Activated naive CD8-positive, alpha-beta T cell treated with anti-CD3 and anti-CD28 coated beads for 36 hours (primary cell): ENCODE results near the gene IL12RB1. TPM values are rescaled to one million over a fixed set of nuclear protein-coding genes. Genes with fewer than 3 reads are reported as not detected.

Experiments used
- DNase-seq: peaks from one replicate; pipeline ENCODE4 v3.0.0; 2021
- H3K27ac Mint-ChIP-seq: one replicate; pipeline ENCODE4 v1.8.0; 2022; ENCODE audit warnings: mild to moderate bottlenecking, moderate library complexity, mixed read lengths
- H3K27me3 Mint-ChIP-seq: one replicate; pipeline ENCODE4 v1.8.0; 2022; ENCODE audit warnings: mild to moderate bottlenecking, mixed read lengths
- H3K36me3 Mint-ChIP-seq: one replicate; pipeline ENCODE4 v1.8.0; 2021; ENCODE audit warnings: mild to moderate bottlenecking, mixed read lengths
- H3K4me1 Mint-ChIP-seq: one replicate; pipeline ENCODE4 v1.8.0; 2021; ENCODE audit warnings: mixed read lengths
- H3K4me3 Mint-ChIP-seq: one replicate; pipeline ENCODE4 v1.8.0; 2022; ENCODE audit warnings: mild to moderate bottlenecking, moderate library complexity, mixed read lengths
- H3K9me3 Mint-ChIP-seq: one replicate; pipeline ENCODE4 v1.8.0; 2022; ENCODE audit warnings: mixed read lengths
- total RNA-seq, 2 experiments: library from RNA; stranded (reverse); gene quantifications; one replicate each; pipeline ENCODE4 v1.2.3, GENCODE V29; 2021

The IL12RB1 gene
- total RNA-seq, 2 experiments from 2014 or later = 26.5 to 26.9 TPM

- peaks cover 16% of the 10 kb centered on the region for H3K36me3 Mint-ChIP-seq
- DNase-seq = no peak
- peaks cover 51% of the 10 kb centered on the region for H3K4me1 Mint-ChIP-seq
- H3K9me3 Mint-ChIP-seq = peaks cover 3% of the 10 kb centered on the region
- peak overlapping the region; percentile 96 for H3K4me3 Mint-ChIP-seq
- H3K27me3 Mint-ChIP-seq = no peaks in the 10 kb centered on the region
- peak overlapping the region; percentile 99 for H3K27ac Mint-ChIP-seq
Observed at GRCh38 chr19:18085702-18086457, 854 bp downstream of the IL12RB1 start.

- Mint-ChIP-seq H3K9me3 (peaks cover 3% of the 10 kb centered on the region), H3K4me3 (peak overlapping the region; percentile 2), H3K27me3 (no peaks in the 10 kb centered on the region), H3K4me1 (peaks cover 33% of the 10 kb centered on the region), H3K27ac (no peak overlapping the region), H3K36me3 (peaks cover 19% of the 10 kb centered on the region)
- DNase-seq = no peak
Observed at GRCh38 chr19:18083929-18084684, 2.6 kb downstream of the IL12RB1 start.

GRCh38 chr19:18074192-18074591 is 12.5 kb downstream of the IL12RB1 start:
- no peak overlapping the region for H3K4me3 Mint-ChIP-seq
- no peaks in the 10 kb centered on the region for H3K9me3 Mint-ChIP-seq
- H3K4me1 Mint-ChIP-seq = peaks cover 8% of the 10 kb centered on the region
- H3K36me3 Mint-ChIP-seq = peaks cover 11% of the 10 kb centered on the region
- no peak for DNase-seq
- no peak overlapping the region for H3K27ac Mint-ChIP-seq
- no peaks in the 10 kb centered on the region for H3K27me3 Mint-ChIP-seq

- Mint-ChIP-seq H3K9me3 (no peaks in the 10 kb centered on the region), H3K36me3 (peaks cover 10% of the 10 kb centered on the region), H3K27ac (peak overlapping the region; percentile 17), H3K4me3 (no peak overlapping the region), H3K27me3 (no peaks in the 10 kb centered on the region), H3K4me1 (peaks cover 8% of the 10 kb centered on the region)
- no peak for DNase-seq
Observed at GRCh38 chr19:18073197-18073596, 13.5 kb downstream of the IL12RB1 start.

- Mint-ChIP-seq H3K4me1 (peaks cover 8% of the 10 kb centered on the region), H3K9me3 (no peaks in the 10 kb centered on the region), H3K36me3 (peaks cover 10% of the 10 kb centered on the region), H3K27ac (no peak overlapping the region), H3K4me3 (no peak overlapping the region), H3K27me3 (no peaks in the 10 kb centered on the region)
- DNase-seq = no peak
Observed at GRCh38 chr19:18072335-18072734, 14.4 kb downstream of the IL12RB1 start.

- no peak overlapping the region for H3K27ac Mint-ChIP-seq
- no peak for DNase-seq
- no peaks in the 10 kb centered on the region for H3K9me3 Mint-ChIP-seq
- peaks cover 12% of the 10 kb centered on the region for H3K36me3 Mint-ChIP-seq
- no peaks in the 10 kb centered on the region for H3K27me3 Mint-ChIP-seq
- H3K4me3 Mint-ChIP-seq = no peak overlapping the region
- H3K4me1 Mint-ChIP-seq = peaks cover 8% of the 10 kb centered on the region
Observed at GRCh38 chr19:18070181-18070580, 16.6 kb downstream of the IL12RB1 start.

GRCh38 chr19:18069383-18069782 is 17.4 kb downstream of the IL12RB1 start:
- peaks cover 8% of the 10 kb centered on the region for H3K4me1 Mint-ChIP-seq
- no peak overlapping the region for H3K4me3 Mint-ChIP-seq
- no peaks in the 10 kb centered on the region for H3K27me3 Mint-ChIP-seq
- no peaks in the 10 kb centered on the region for H3K9me3 Mint-ChIP-seq
- no peak overlapping the region for H3K27ac Mint-ChIP-seq
- no peak for DNase-seq
- H3K36me3 Mint-ChIP-seq = peaks cover 19% of the 10 kb centered on the region

- H3K4me3 Mint-ChIP-seq = no peak overlapping the region
- peaks cover 18% of the 10 kb centered on the region for H3K36me3 Mint-ChIP-seq
Observed at GRCh38 chr19:18068395-18068794, 18.3 kb downstream of the IL12RB1 start.

GRCh38 chr19:18065173-18065495 is 21.6 kb downstream of the IL12RB1 start:
- Mint-ChIP-seq H3K4me1 (no peaks in the 10 kb centered on the region), H3K27ac (no peak overlapping the region), H3K36me3 (peaks cover 15% of the 10 kb centered on the region), H3K27me3 (no peaks in the 10 kb centered on the region), H3K4me3 (no peak overlapping the region), H3K9me3 (no peaks in the 10 kb centered on the region)
- DNase-seq = no peak

More at GRCh38 chr19:18068395-18068794, 18.3 kb downstream of the IL12RB1 start:
- DNase-seq = no peak
- H3K27ac Mint-ChIP-seq = no peak overlapping the region
- H3K9me3 Mint-ChIP-seq = no peaks in the 10 kb centered on the region
- no peaks in the 10 kb centered on the region for H3K27me3 Mint-ChIP-seq
- peaks cover 4% of the 10 kb centered on the region for H3K4me1 Mint-ChIP-seq

GRCh38 chr19:18063463-18063862 is 23.3 kb downstream of the IL12RB1 start:
- Mint-ChIP-seq H3K36me3 (peaks cover 18% of the 10 kb centered on the region), H3K27ac (no peak overlapping the region), H3K4me1 (peaks cover 1% of the 10 kb centered on the region), H3K9me3 (no peaks in the 10 kb centered on the region), H3K4me3 (no peak overlapping the region), H3K27me3 (no peaks in the 10 kb centered on the region)
- DNase-seq = peak; percentile 16

GRCh38 chr19:18062028-18062427 is 24.7 kb downstream of the IL12RB1 start:
- no peak overlapping the region for H3K4me3 Mint-ChIP-seq
- no peaks in the 10 kb centered on the region for H3K27me3 Mint-ChIP-seq
- no peak overlapping the region for H3K27ac Mint-ChIP-seq
- peaks cover 9% of the 10 kb centered on the region for H3K4me1 Mint-ChIP-seq
- H3K9me3 Mint-ChIP-seq = no peaks in the 10 kb centered on the region
- DNase-seq = no peak
- peaks cover 18% of the 10 kb centered on the region for H3K36me3 Mint-ChIP-seq

GRCh38 chr19:18060472-18060871 is 26.3 kb downstream of the IL12RB1 start:
- Mint-ChIP-seq H3K27me3 (no peaks in the 10 kb centered on the region), H3K36me3 (peaks cover 14% of the 10 kb centered on the region), H3K27ac (no peak overlapping the region), H3K9me3 (no peaks in the 10 kb centered on the region), H3K4me3 (no peak overlapping the region), H3K4me1 (peaks cover 9% of the 10 kb centered on the region)
- DNase-seq = no peak

- H3K9me3 Mint-ChIP-seq = no peaks in the 10 kb centered on the region
- H3K27me3 Mint-ChIP-seq = no peaks in the 10 kb centered on the region
- H3K4me3 Mint-ChIP-seq = no peak overlapping the region
- no peak overlapping the region for H3K27ac Mint-ChIP-seq
- H3K4me1 Mint-ChIP-seq = peaks cover 9% of the 10 kb centered on the region
- no peak for DNase-seq
- H3K36me3 Mint-ChIP-seq = peaks cover 11% of the 10 kb centered on the region
Observed at GRCh38 chr19:18059902-18060301, 26.8 kb downstream of the IL12RB1 start.

GRCh38 chr19:18059297-18059696 is 27.4 kb downstream of the IL12RB1 start:
- Mint-ChIP-seq H3K27me3 (no peaks in the 10 kb centered on the region), H3K9me3 (no peaks in the 10 kb centered on the region), H3K4me1 (peaks cover 9% of the 10 kb centered on the region), H3K27ac (no peak overlapping the region), H3K4me3 (no peak overlapping the region), H3K36me3 (peaks cover 7% of the 10 kb centered on the region)
- no peak for DNase-seq

- H3K27ac Mint-ChIP-seq = peak overlapping the region; percentile 68
- peaks cover 13% of the 10 kb centered on the region for H3K4me1 Mint-ChIP-seq
- peak; percentile 83 for DNase-seq
- no peaks in the 10 kb centered on the region for H3K9me3 Mint-ChIP-seq
- no peaks in the 10 kb centered on the region for H3K27me3 Mint-ChIP-seq
- no peak overlapping the region for H3K4me3 Mint-ChIP-seq
- peaks cover 5% of the 10 kb centered on the region for H3K36me3 Mint-ChIP-seq
Observed at GRCh38 chr19:18058208-18059009, 28.3 kb downstream of the IL12RB1 start.
